GM18868 (cell line): ENCODE data around the gene MYBPHL.

Experiments used
- ATAC-seq: cut with Tn5 transposase; IDR thresholded peaks from one replicate; pipeline ENCODE4 v1.9.1; 2021; ENCODE audit warnings: mild to moderate bottlenecking, moderate library complexity; ENCODE audit not compliant: unreplicated experiment

Gene MYBPHL

DNA sequence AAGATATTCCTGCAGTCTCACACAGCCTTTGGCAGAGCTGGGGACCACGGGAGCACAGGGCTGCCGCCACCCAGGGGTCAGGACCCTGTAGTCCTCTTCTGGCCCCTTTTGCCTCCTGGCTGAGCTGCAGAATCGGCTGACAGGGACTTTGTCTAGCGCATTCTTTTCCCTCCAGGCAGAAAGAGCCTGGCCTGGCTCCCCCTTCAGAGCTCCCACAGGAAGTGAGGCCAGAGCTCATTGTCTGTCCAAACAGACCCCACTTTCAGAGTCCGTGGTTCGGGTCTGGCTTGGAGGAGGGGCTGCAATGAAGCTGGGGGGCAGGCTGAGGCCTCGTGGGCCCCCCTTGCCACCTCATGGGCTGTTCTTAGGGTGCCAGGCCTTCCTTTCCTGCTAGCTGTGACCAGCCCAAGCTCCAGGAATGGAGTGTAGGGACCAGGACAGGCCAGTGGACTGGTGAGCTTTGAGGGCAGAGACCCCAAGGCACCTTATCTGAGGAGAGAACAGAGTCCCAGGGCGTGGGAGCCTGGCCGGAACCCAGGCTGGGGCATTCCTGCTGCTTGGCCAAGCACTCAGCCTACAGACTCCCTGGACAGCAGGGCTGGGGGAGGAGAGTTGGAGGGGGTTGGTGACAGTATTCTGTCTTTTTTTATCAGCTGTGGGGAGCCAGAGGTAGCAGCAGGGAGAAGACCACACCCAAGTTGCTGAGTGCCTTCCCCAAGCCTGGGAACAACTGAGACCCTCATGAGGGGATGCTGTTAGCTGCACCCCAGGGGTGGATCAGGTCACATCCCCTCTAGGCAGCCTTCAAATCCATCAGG lies 52.8 kb downstream of the MYBPHL start:
- ATAC-seq: no peak

GRCh38 chr1:109252893-109253802 lies 53.7 kb downstream of the MYBPHL start:
- ATAC-seq: no peak

GRCh38 chr1:109252167-109252892 lies 54.5 kb downstream of the MYBPHL start:
- no peak for ATAC-seq

GRCh38 chr1:109251277-109252166 lies 55.3 kb downstream of the MYBPHL start:
- no peak for ATAC-seq

GRCh38 chr1:109250454-109251276 lies 56.1 kb downstream of the MYBPHL start:
- ATAC-seq: no peak

- ATAC-seq: peak; percentile 35
These were observed 57.0 kb downstream of the MYBPHL start for GRCh38 chr1:109249654-109250401.

- peak; percentile 86 for ATAC-seq
These were observed 57.8 kb downstream of the MYBPHL start, which contains the start of gene CELSR2 for GRCh38 chr1:109248797-109249629. Gene CELSR2, plus strand, starts transcription at chr1:109249539. Its CDS starts 541 bp downstream, at chr1:109250080.

- ATAC-seq: no peak
These were observed 58.4 kb downstream of the MYBPHL start for GRCh38 chr1:109248444-109248796.

- no peak for ATAC-seq
These were observed 59.1 kb downstream of the MYBPHL start for GRCh38 chr1:109247401-109248365.

GRCh38 chr1:109246141-109246551 lies 60.7 kb downstream of the MYBPHL start:
- ATAC-seq: no peak

GRCh38 chr1:109243860-109244552 lies 62.8 kb downstream of the MYBPHL start:
- ATAC-seq: no peak

DNA sequence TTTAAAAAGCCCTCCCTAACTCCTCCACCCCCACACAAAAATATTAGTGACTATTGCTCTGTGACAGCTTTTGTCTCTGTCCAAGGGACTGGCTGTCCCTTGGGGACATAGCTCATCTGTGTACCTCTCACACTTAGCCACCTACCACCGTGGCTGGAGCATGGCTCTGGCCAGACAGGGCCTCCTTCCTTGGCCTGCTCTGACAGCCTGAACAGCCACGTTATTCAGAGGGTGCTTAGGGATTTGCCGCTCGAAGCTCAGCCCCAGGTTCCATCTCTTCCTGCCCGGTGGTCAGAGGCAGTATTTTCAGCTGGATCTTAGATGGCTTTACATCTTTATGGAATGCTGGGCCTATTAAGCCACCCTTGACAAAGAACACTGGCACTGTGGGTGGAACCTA lies 63.6 kb downstream of the MYBPHL start:
- no peak for ATAC-seq

DNA sequence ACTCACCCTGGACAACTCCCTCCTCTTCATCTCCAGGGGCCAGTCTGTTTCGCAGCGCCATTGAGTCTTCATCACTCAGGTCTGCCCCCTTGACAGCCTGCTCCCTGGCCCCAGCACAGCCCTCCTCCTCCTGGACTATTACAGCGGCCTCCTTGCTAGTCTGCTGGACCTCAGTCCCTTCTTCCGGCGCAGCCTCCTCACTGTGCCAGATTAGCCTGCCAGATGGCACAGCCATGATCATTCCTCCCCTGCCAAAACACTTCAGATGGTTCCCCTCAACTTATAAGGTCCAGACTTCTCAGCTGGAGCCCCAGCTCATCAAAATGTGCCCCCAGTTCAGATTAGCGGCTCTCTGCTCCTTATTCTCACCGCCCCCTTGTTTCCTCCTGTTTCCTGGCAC lies 64.4 kb downstream of the MYBPHL start:
- no peak for ATAC-seq
